Ovary (tissue), 9 donors: ENCODE measurements around the gene SLC6A18. TPM values are rescaled to one million over a fixed set of nuclear protein-coding genes. Genes with fewer than 3 reads are reported as not detected.
"Not testable (repeated sequence)": the region's sequence is repeated elsewhere in the genome, so short reads cannot be mapped to it uniquely, and the experiment has no call there.

Experiments used
- DNase-seq, 5 donors: peaks; one replicate each; pipeline ENCODE4 v3.0.0-alpha.2; 2019 to 2020
- H3K27ac ChIP-seq, 2 donors: fragments of 200-600 bp; one replicate each; pipeline versions ENCODE4 v1.5.1 to v1.8.0; 2019 to 2022
- H3K27me3 ChIP-seq: fragments of 200-600 bp; one replicate; pipeline ENCODE4 v1.8.0; 2022
- H3K36me3 ChIP-seq: fragments of 200-600 bp; sonication (generic); one replicate; pipeline ENCODE4 v1.5.1; 2019
- H3K4me1 ChIP-seq: one replicate; pipeline ENCODE4 v1.8.1; 2013; ENCODE audit warnings: mild to moderate bottlenecking, moderate library complexity; ENCODE audit not compliant: insufficient read depth
- H3K4me3 ChIP-seq: fragments of 200-600 bp; sonication (generic); one replicate; pipeline ENCODE4 v1.5.1; 2017
- H3K9me3 ChIP-seq, 2 donors: fragments of 200-600 bp in 1 of 2; sonication (generic) in 1 of 2; one replicate each; pipeline versions ENCODE4 v1.5.1 to v1.8.1; 2013 to 2019; ENCODE audit warnings: mild to moderate bottlenecking in 1 of 2, moderate library complexity in 1 of 2
- CTCF ChIP-seq, 3 donors: fragments of 450-650 bp in 2 of 3; fragments of 200-600 bp in 1 of 3; IDR thresholded peaks; one replicate each; pipeline versions ENCODE4 v1.5.1 to v1.8.0; 2016 to 2022; ENCODE audit warnings: antibody characterized with exemption in 3 of 3, mild to moderate bottlenecking in 1 of 3
- EP300 ChIP-seq: sonication (generic); formaldehyde crosslinking; IDR thresholded peaks from one replicate; pipeline ENCODE4 v1.6.1; 2017; ENCODE audit warnings: antibody characterized with exemption
- POLR2A ChIP-seq: fragments of 450-650 bp; IDR thresholded peaks from one replicate; pipeline ENCODE4 v1.6.1; 2017; ENCODE audit warnings: antibody characterized with exemption, mild to moderate bottlenecking, moderate library complexity
- WGBS, 3 donors: extraction: QIAGEN DNeasy Blood & Tissue Kit in 1 of 3; methylation state at CpG; one replicate each; pipeline versions ENCODE4 v1.1.5 to v1.1.7; 2013 to 2017; 5-methylcytosine and 5-hydroxymethylcytosine counted together
- intact Hi-C, 4 donors: fragments of 100-400 bp; cut with DNase I; formaldehyde crosslinking; loops; one replicate each; pipeline versions ENCODE4 v1.11.0 to v1.15.1; 2022 to 2023
- polyA plus RNA-seq, 2 donors: library from polyadenylated mRNA; stranded (reverse); fragments of 200-250 nt in 1 of 2; fragments of 350-450 nt in 1 of 2; fragmentation: Illumina TruSeq in 1 of 2; extraction: RNeasy Lipid Tissue Mini Kit (QIAGEN cat#74804) in 1 of 2; gene quantifications; one replicate each; pipeline ENCODE4 v1.2.3, GENCODE V29; 2013 to 2014
- total RNA-seq, 7 donors: library from RNA; depleted of rRNA in 2 of 7; stranded (reverse); fragments of >200 nt in 2 of 7; fragmentation: NEBNext Ultra II Directional in 3 of 7; extraction: Animal tissue kit (Norgen Biotek cat#: 25700) in 3 of 7; gene quantifications; one replicate each; pipeline versions ENCODE4 v1.1.0 to v1.2.4, GENCODE V29; 2016 to 2023
- donor health status: DM: no; HTN: no; CAD: no; lungs with moderate emphysema.
- donor health status: DM: no; HTN: no; CAD: no.
- donor health status: Bipolar disorder and iron deficiency.
- donor health status: DM: yes; HTN: yes; CAD: no.
- donor health status: DM: no; HTN: no; CAD: no.
- donor health status: DM: yes; HTN: yes; CAD: no.

SLC6A18 gene
- total and polyA plus RNA-seq, 9 donors = not detected

GRCh38 chr5:1274471-1274870, 49.3 kb downstream of the SLC6A18 start:
- H3K36me3 ChIP-seq = no peaks in the 10 kb centered on the region
- no peaks in the 10 kb centered on the region for H3K9me3 ChIP-seq
- no peaks in the 10 kb centered on the region for H3K27me3 ChIP-seq
- TF ChIP-seq POLR2A (no peak), CTCF (IDR thresholded peaks at IDR 0.05) (no peak), EP300 (no peak)
- no peak overlapping the region for H3K4me3 ChIP-seq
- H3K4me1 ChIP-seq = no peaks in the 10 kb centered on the region
- WGBS, 3 donors = 76 to 87% (median 81%) methylated on average over 16 of the region's 16 CpGs
- H3K27ac ChIP-seq = no peak overlapping the region
- intact Hi-C loops = no loop called here
- no peak for DNase-seq

DNA sequence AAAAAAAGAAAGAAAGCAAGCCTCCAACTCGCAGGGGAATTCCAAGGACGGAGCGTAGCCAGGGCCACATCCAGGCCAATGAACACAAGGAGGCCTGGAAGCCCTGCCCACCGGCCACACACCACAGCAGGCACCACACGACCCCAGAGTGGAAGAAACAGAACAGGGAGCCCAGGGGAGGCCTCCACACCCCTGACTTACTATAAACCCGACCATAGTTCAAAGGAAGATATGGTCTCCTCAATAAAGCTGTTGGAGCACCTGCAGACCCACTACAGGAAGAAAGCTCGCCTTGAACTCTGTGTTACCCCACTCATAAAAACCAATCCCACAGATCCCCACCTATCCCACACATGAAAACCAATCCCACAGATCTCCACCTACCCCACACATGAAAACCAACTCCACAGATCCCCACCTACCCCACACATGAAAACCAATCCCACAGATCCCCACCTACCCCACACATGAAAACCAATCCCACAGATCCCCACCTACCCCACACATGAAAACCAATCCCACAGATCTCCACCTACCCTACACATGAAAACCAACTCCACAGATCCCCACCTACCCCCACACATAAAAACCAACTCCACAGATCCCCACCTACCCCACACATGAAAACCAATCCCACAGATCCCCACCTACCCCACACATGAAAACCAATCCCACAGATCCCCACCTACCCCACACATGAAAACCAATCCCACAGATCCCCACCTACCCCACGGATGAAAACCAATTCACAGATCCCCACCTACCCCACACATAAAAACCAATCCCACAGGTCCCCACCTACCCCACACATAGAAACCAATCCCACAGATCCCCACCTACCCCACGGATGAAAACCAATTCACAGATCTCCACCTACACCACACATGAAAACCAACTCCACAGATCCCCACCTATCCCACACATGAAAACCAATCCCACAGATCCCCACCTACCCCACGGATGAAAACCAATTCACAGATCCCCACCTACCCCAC, 50.5 kb downstream of the SLC6A18 start:
- intact Hi-C loops, H3K9me3 ChIP-seq, H3K36me3 ChIP-seq, DNase-seq, H3K27me3 ChIP-seq, H3K27ac ChIP-seq, H3K4me1 ChIP-seq, H3K4me3 ChIP-seq: not testable (repeated sequence)
- WGBS, 3 donors = 58 to 69% (median 65%) methylated on average over 10 of the region's 10 CpGs

DNA sequence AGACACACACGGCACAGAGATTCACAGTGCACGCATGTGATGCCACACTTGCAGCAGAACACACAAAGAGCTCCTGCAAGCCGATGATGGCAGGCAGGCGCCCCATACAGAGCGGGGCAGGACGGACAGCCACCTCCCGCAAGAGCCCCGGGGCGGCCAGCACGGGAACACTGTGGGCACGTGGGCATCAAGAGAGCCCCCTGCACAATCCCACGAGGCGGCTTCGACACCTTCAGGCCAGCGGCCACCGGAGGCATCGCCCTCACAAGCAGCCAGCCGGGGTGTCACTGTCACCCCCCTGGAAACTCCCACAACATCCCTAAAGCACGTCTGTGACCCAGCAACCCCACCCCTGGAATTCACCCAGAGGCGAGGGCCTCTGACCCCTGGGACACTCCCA, 51.7 kb downstream of the SLC6A18 start:
- Histone ChIP-seq H3K27ac (no peak overlapping the region), H3K9me3 (no peaks in the 10 kb centered on the region), H3K36me3 (no peaks in the 10 kb centered on the region), H3K4me1 (no peaks in the 10 kb centered on the region), H3K4me3 (no peak overlapping the region), H3K27me3 (no peaks in the 10 kb centered on the region)
- intact Hi-C loops = no loop called here
- no peak for DNase-seq
- WGBS, 3 donors = 83 to 86% (median 84%) methylated on average over 18 to 20 of the region's 20 CpGs
- TF ChIP-seq POLR2A = no peak
- no peak for TF ChIP-seq CTCF (IDR thresholded peaks at IDR 0.05)
- TF ChIP-seq EP300 = no peak

- Histone ChIP-seq H3K9me3 (no peaks in the 10 kb centered on the region), H3K4me3 (no peak overlapping the region), H3K4me1 (no peaks in the 10 kb centered on the region), H3K27me3 (no peaks in the 10 kb centered on the region), H3K36me3 (no peaks in the 10 kb centered on the region), H3K27ac (no peak overlapping the region)
- no peak for TF ChIP-seq EP300
- TF ChIP-seq POLR2A = no peak
- no peak for TF ChIP-seq CTCF (IDR thresholded peaks at IDR 0.05)
- whole genome bisulfite sequencing, 3 donors = 85 to 90% (median 87%) methylated on average over 21 of the region's 21 CpGs
- no peak for DNase-seq
- intact Hi-C loops = no loop called here
These were observed 52.1 kb downstream of the SLC6A18 start for GRCh38 chr5:1277331-1277730.

DNA sequence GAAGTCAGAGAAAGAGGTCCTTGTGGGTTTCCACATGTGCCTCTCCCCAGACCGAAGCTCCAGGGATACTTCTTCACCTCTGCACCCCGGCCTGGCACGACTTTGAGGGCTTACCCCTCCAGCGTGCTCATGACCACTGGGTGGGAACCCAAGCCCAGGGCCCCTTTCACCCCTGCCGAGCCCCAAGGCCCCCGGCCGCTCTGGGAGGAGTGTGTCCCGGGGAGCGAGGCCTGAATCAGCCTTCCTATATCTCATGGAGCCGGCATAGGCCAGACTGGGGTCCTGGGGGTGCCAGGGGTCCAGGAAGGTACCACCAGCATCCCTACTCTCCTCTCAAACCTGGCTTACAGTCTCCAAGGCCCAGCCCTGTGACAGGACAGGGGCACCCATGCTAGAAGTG, 52.6 kb downstream of the SLC6A18 start:
- intact Hi-C loops = no loop called here
- 92 to 95% (median 92%) methylated on average over 10 of the region's 10 CpGs for WGBS, 3 donors

More for the DNA sequence above, 52.6 kb downstream of the SLC6A18 start:
- no peak for DNase-seq
- Histone ChIP-seq H3K27ac (no peak overlapping the region), H3K9me3 (no peaks in the 10 kb centered on the region), H3K4me1 (no peaks in the 10 kb centered on the region), H3K27me3 (no peaks in the 10 kb centered on the region), H3K4me3 (no peak overlapping the region), H3K36me3 (no peaks in the 10 kb centered on the region)
- TF ChIP-seq EP300 (no peak), POLR2A (no peak), CTCF (IDR thresholded peaks at IDR 0.05) (no peak)
